GM12892 (cell line): ENCODE measurements around the gene DYNC1LI2.

ENCODE experiments used
- DNase-seq: peaks from one replicate; pipeline ENCODE4 v3.0.0; 2011; ENCODE audit not compliant: insufficient read length
- FAIRE-seq: peaks from 2 replicates; lab custom pipeline; 2011; peaks lifted over from hg19 to GRCh38; lab: Jason Lieb, UNC
- POLR2A ChIP-seq: IDR thresholded peaks from 2 replicates; pipeline ENCODE4 v1.6.1; 2011; ENCODE audit warnings: low read depth, low read length, control low read depth
- POLR2AphosphoS5 ChIP-seq: IDR thresholded peaks from 2 replicates; pipeline ENCODE4 v1.6.1; 2011; ENCODE audit warnings: low read depth, low read length, control low read depth
- TAF1 ChIP-seq: IDR thresholded peaks from 2 replicates; pipeline ENCODE4 v1.6.1; 2011; ENCODE audit warnings: low read depth, mild to moderate bottlenecking, control low read depth, low read length, borderline replicate concordance

DYNC1LI2 gene

DNA sequence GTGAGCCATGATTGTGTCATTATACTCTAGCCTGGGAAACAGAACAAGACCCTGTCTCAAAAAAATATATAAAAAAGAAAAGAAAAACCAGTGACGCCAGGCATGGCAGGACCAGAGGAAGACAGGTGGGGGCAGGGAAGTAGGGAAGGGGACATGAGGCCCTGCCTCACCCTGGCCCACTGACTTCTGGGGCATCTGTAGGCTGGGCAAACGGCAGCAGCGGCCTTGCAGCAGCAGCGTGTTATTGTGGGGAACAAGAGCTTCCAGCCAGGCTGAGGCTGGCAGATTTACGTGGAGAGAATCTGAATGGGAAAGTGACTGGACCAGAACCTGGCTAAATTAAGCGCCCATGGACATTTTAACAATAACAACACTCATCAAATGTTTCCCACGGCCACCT, 74.2 kb downstream of the DYNC1LI2 start:
- no peak for FAIRE-seq
- TF ChIP-seq TAF1, result no peak
- TF ChIP-seq POLR2AphosphoS5, result no peak
- no peak for TF ChIP-seq POLR2A

DNA sequence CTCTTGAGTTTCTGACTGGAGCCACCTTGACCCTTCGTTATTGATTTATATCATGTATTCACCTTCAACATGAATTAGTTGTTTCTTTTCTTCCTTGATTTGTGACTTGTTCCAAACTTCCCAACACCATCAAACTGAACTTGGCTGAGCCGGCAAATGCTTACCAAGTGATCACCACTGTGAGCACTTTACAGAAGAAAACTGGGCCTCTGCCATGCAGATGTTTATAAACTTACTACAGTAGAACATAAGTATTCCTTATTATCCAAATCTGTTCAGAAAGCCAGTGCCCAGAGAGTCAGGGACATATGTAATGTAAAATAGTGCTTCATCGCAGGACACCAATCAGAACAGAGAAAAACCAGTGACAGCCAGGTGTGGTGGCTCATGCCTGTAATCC, 74.8 kb downstream of the DYNC1LI2 start:
- TF ChIP-seq POLR2AphosphoS5 (no peak), TAF1 (no peak), POLR2A (no peak)
- FAIRE-seq (no peak), DNase-seq (no peak)

More for the DNA sequence above, 74.2 kb downstream of the DYNC1LI2 start:
- DNase-seq, result no peak

DNA sequence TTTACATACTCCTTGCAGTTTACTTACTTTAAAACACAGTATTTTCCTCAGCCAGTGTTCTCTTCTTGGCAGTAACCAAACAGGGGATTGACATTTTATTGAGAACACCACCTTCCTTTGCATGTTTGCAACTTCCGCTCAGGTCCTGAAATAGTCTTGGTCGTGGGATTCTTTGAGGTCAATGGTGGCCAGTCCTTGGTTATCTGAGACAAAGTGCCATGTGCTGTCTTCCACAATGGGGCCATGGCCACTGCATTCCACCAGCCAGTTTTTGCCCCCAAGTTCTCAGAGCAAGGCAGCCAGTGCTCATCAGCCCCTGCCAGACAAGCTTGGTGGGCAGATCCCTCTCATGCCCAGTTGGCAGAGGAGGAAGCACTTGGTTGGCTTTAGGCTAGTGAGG, 77.7 kb downstream of the DYNC1LI2 start:
- FAIRE-seq (no peak), DNase-seq (no peak)
- TF ChIP-seq POLR2A (no peak), POLR2AphosphoS5 (no peak), TAF1 (no peak)
